H9 (cell line): ENCODE data around the gene INPP5J. TPM values are rescaled to one million over a fixed set of nuclear protein-coding genes. Genes with fewer than 3 reads are reported as not detected.

Source experiments
- DNase-seq: peaks from one replicate; pipeline ENCODE4 v3.0.0-alpha.2; 2017
- H2AFZ ChIP-seq: one replicate; pipeline ENCODE4 v1.6.1; 2013; ENCODE audit warnings: mild to moderate bottlenecking, low read length, control low read depth, moderate library complexity
- H2AK5ac ChIP-seq: 2 replicates; pipeline ENCODE4 v1.6.1; 2013; ENCODE audit warnings: low read length, control low read depth, mixed read lengths; ENCODE audit not compliant: insufficient read length
- H2BK120ac ChIP-seq: one replicate; pipeline ENCODE4 v1.6.1; 2013; ENCODE audit warnings: low read depth, mild to moderate bottlenecking, low read length, control low read depth, inconsistent platforms; ENCODE audit not compliant: poor library complexity, severe bottlenecking
- H2BK12ac ChIP-seq: 2 replicates; pipeline ENCODE4 v1.6.1; 2013; ENCODE audit warnings: low read length, control low read depth, mixed read lengths, low read depth; ENCODE audit not compliant: insufficient read length
- H2BK15ac ChIP-seq: 2 replicates; pipeline ENCODE4 v1.6.1; 2013; ENCODE audit warnings: low read depth, low read length, control low read depth
- H2BK20ac ChIP-seq: one replicate; pipeline ENCODE4 v1.6.1; 2013; ENCODE audit warnings: low read depth, mild to moderate bottlenecking, low read length, control low read depth, inconsistent platforms; ENCODE audit not compliant: poor library complexity, severe bottlenecking
- H2BK5ac ChIP-seq: 2 replicates; pipeline ENCODE4 v1.6.1; 2013; ENCODE audit warnings: low read length, control low read depth, mixed read lengths; ENCODE audit not compliant: insufficient read length
- H3K14ac ChIP-seq: 2 replicates; pipeline ENCODE4 v1.6.1; 2013; ENCODE audit warnings: low read length, control low read depth; ENCODE audit not compliant: insufficient read depth
- H3K18ac ChIP-seq: 2 replicates; pipeline ENCODE4 v1.6.1; 2013; ENCODE audit warnings: low read depth, mild to moderate bottlenecking, mixed read lengths, low read length, control low read depth; ENCODE audit not compliant: insufficient read length
- H3K23ac ChIP-seq: 2 replicates; pipeline ENCODE4 v1.6.1; 2013; ENCODE audit warnings: low read length, control low read depth, mixed read lengths, low read depth; ENCODE audit not compliant: insufficient read length
- H3K23me2 ChIP-seq: 2 replicates; pipeline ENCODE4 v1.6.1; 2013; ENCODE audit warnings: low read depth, mild to moderate bottlenecking, mixed read lengths, low read length, control low read depth; ENCODE audit not compliant: insufficient read length, poor library complexity, severe bottlenecking
- H3K27ac ChIP-seq: 2 replicates; pipeline ENCODE4 v1.5.1; 2013; ENCODE audit warnings: low read length, control low read depth, mixed read lengths, low read depth; ENCODE audit not compliant: insufficient read length
- H3K27me3 ChIP-seq: 2 replicates; pipeline ENCODE4 v1.6.1; 2013; ENCODE audit warnings: low read length, control low read depth, inconsistent platforms; ENCODE audit not compliant: insufficient read depth
- H3K4ac ChIP-seq: 2 replicates; pipeline ENCODE4 v1.6.1; 2013; ENCODE audit warnings: low read depth, mild to moderate bottlenecking, control low read depth, inconsistent platforms, low read length, moderate library complexity
- H3K4me1 ChIP-seq: 2 replicates; pipeline ENCODE4 v1.6.1; 2013; ENCODE audit warnings: low read length, control low read depth, inconsistent platforms; ENCODE audit not compliant: insufficient read depth
- H3K4me2 ChIP-seq: 2 replicates; pipeline ENCODE4 v1.6.1; 2013; ENCODE audit warnings: low read length, control low read depth, mixed read lengths; ENCODE audit not compliant: insufficient read length, insufficient read depth
- H3K56ac ChIP-seq: 2 replicates; pipeline ENCODE4 v1.6.1; 2013; ENCODE audit warnings: low read depth, mild to moderate bottlenecking, mixed read lengths, low read length, control low read depth; ENCODE audit not compliant: insufficient read length
- H3K79me1 ChIP-seq: 2 replicates; pipeline ENCODE4 v1.6.1; 2013; ENCODE audit warnings: low read depth, mild to moderate bottlenecking, moderate library complexity, low read length, control low read depth, inconsistent platforms; ENCODE audit not compliant: insufficient read depth, poor library complexity, severe bottlenecking
- H3K79me2 ChIP-seq: 2 replicates; pipeline ENCODE4 v1.6.1; 2013; ENCODE audit warnings: low read length, control low read depth, inconsistent platforms; ENCODE audit not compliant: insufficient read depth
- H3K9ac ChIP-seq: 2 replicates; pipeline ENCODE4 v1.6.1; 2013; ENCODE audit warnings: low read length, control low read depth, mixed read lengths; ENCODE audit not compliant: insufficient read length; ENCODE audit errors: extremely low read depth
- H3K9me3 ChIP-seq: one replicate; pipeline ENCODE4 v1.6.1; 2013; ENCODE audit warnings: low read depth, low read length, inconsistent platforms; ENCODE audit not compliant: control insufficient read depth
- H3T11ph ChIP-seq: one replicate; pipeline ENCODE4 v1.6.1; 2013; ENCODE audit warnings: mild to moderate bottlenecking, low read length, control low read depth, inconsistent platforms
- H4K20me1 ChIP-seq: one replicate; pipeline ENCODE4 v1.6.1; 2013; ENCODE audit not compliant: control insufficient read depth, insufficient read length, insufficient read depth
- H4K5ac ChIP-seq: 2 replicates; pipeline ENCODE4 v1.6.1; 2013; ENCODE audit warnings: low read depth, mild to moderate bottlenecking, mixed read lengths, low read length, control low read depth; ENCODE audit not compliant: insufficient read length
- H4K8ac ChIP-seq: replicated peaks from 2 replicates; pipeline ENCODE4 v1.6.1; 2013; ENCODE audit warnings: low read length, control low read depth, mixed read lengths, low read depth; ENCODE audit not compliant: insufficient read length
- H4K91ac ChIP-seq: 2 replicates; pipeline ENCODE4 v1.6.1; 2013; ENCODE audit warnings: low read depth, mild to moderate bottlenecking, moderate library complexity, mixed read lengths, low read length, control low read depth; ENCODE audit not compliant: insufficient read length
- H3K27ac Mint-ChIP-seq, 3 experiments: 2 replicates in 2 of 3; 3 replicates in 1 of 3; pipeline ENCODE4 v1.8.0; 2020 to 2021; ENCODE audit warnings: mixed read lengths in 3 of 3, mild to moderate bottlenecking in 1 of 3, moderate library complexity in 1 of 3
- H3K27me3 Mint-ChIP-seq: 2 replicates; pipeline ENCODE4 v1.8.0; 2021; ENCODE audit warnings: low read depth, mild to moderate bottlenecking, moderate library complexity, mixed read lengths
- H3K36me3 Mint-ChIP-seq, 3 experiments: 2 replicates in 2 of 3; 3 replicates in 1 of 3; pipeline ENCODE4 v1.8.0; 2020 to 2021; ENCODE audit warnings: low read depth in 3 of 3, mixed read lengths in 3 of 3; ENCODE audit not compliant: insufficient read depth in 1 of 3
- H3K4me1 Mint-ChIP-seq, 2 experiments: 2 replicates each; pipeline ENCODE4 v1.8.0; 2020; ENCODE audit warnings: mixed read lengths in 2 of 2
- H3K4me3 Mint-ChIP-seq, 2 experiments: 2 replicates in 1 of 2; 3 replicates in 1 of 2; pipeline ENCODE4 v1.8.0; 2020 to 2021; ENCODE audit warnings: mild to moderate bottlenecking in 2 of 2, mixed read lengths in 2 of 2, moderate library complexity in 1 of 2
- H3K9me3 Mint-ChIP-seq, 2 experiments: 2 replicates in 1 of 2; 3 replicates in 1 of 2; pipeline ENCODE4 v1.8.0; 2020; ENCODE audit warnings: mild to moderate bottlenecking in 2 of 2, mixed read lengths in 2 of 2, moderate library complexity in 1 of 2
- CTCF ChIP-seq: fragments of 200-600 bp; sonication (generic); conservative IDR thresholded peaks from 3 replicates; pipeline ENCODE4 v1.8.0; 2021; ENCODE audit warnings: antibody characterized with exemption, mild to moderate bottlenecking
- WGBS: extraction: QIAGEN DNeasy Blood & Tissue Kit; methylation state at CpG from one replicate; pipeline ENCODE4 v1.1.7; 2013; ENCODE audit warnings: missing lambda C conversion rate, low lambda C conversion rate, mixed read lengths; ENCODE audit not compliant: insufficient read length; ENCODE audit errors: extremely low coverage; 5-methylcytosine and 5-hydroxymethylcytosine counted together
- total RNA-seq: library from RNA; stranded (reverse); gene quantifications from 2 replicates; pipeline ENCODE4 v1.2.1, GENCODE V29; 2021

The INPP5J gene
- total RNA-seq, 1 experiment from 2014 or later, result 4.9 TPM

DNA sequence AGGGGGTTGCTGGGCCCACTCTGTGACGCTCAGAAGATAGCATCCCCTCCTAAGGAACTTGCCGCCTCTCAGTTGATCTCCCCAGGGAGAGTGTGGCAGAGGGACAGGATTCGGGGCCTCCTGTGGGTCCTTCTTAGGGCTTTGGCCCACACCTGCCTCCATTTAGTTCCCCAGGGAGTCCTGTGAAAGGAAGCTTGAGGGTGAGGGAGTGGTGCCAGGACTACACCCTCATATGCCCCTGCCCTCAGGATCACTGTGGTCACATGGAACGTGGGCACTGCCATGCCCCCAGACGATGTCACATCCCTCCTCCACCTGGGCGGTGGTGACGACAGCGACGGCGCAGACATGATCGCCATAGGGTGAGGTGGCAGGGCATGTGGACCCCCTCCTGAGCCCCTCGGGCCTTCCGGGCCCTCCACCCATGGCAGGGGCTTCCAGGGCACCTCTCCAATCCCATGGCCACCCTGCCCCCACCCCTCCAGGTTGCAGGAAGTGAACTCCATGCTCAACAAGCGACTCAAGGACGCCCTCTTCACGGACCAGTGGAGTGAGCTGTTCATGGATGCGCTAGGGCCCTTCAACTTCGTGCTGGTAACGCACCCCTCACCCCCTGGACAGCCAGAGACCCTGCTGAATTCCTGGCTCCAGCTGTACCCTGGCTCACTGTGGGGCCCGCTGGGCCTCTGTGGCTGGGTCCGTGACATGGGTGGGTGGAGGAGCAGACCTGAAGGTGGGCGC is 3.5 kb downstream of the INPP5J start:
- Histone ChIP-seq H3K14ac (no peak overlapping the region; the same call in 1 of the 2 replicates), H3K23me2 (no peaks in the 10 kb centered on the region), H2AFZ (no peak overlapping the region), H3K27ac (no peak overlapping the region), H2BK5ac (no peak overlapping the region), H2AK5ac (no peak overlapping the region), H3K9me3 (no peaks in the 10 kb centered on the region), H3K56ac (no peak overlapping the region), H3K79me2 (no peaks in the 10 kb centered on the region), H2BK15ac (no peak overlapping the region), H2BK12ac (no peak overlapping the region), H4K91ac (no peak overlapping the region), H4K20me1 (no peaks in the 10 kb centered on the region), H3K18ac (no peak overlapping the region), H4K8ac (no peak overlapping the region), H3K4ac (no peak overlapping the region), H3K27me3 (no peaks in the 10 kb centered on the region), H2BK20ac (no peak overlapping the region), H3K23ac (no peak overlapping the region), H3K4me2 (no peak overlapping the region), H2BK120ac (no peak overlapping the region), H3T11ph (no peak overlapping the region), H3K9ac (no peak overlapping the region), H3K4me1 (peaks cover 5% of the 10 kb centered on the region; the same call in 1 of the 2 replicates), H4K5ac (no peak overlapping the region), H3K79me1 (no peaks in the 10 kb centered on the region)
- Mint-ChIP-seq H3K27me3 (peaks cover 6% of the 10 kb centered on the region), H3K36me3 (no peaks in the 10 kb centered on the region), H3K9me3 (no peaks in the 10 kb centered on the region), H3K4me1 (peaks cover 22 to 36% of the 10 kb centered on the region in 2 experiments), H3K4me3 (no peak overlapping the region), H3K27ac (no peak overlapping the region)
- no CpG with 5 or more reads among the region's 22 CpGs for WGBS
- DNase-seq, result peak; percentile 42
- no peak for TF ChIP-seq CTCF
